Endothelial cell (in vitro differentiated cells): Measurements from ENCODE around the gene RHNO1. TPM values are rescaled to one million over a fixed set of nuclear protein-coding genes. Genes with fewer than 3 reads are reported as not detected.

Source experiments
- DNase-seq: peaks from one replicate; pipeline ENCODE4 v3.0.0; 2021; ENCODE audit warnings: low spot score
- H3K27ac Mint-ChIP-seq: one replicate; pipeline ENCODE4 v1.8.0; 2021; ENCODE audit warnings: mixed read lengths, inconsistent platforms; ENCODE audit not compliant: unreplicated experiment
- H3K27me3 Mint-ChIP-seq: one replicate; pipeline ENCODE4 v1.8.0; 2021; ENCODE audit warnings: mild to moderate bottlenecking, moderate library complexity, mixed read lengths, inconsistent platforms; ENCODE audit not compliant: unreplicated experiment
- H3K36me3 Mint-ChIP-seq: one replicate; pipeline ENCODE4 v1.8.0; 2021; ENCODE audit warnings: mild to moderate bottlenecking, low read depth, mixed read lengths, inconsistent platforms; ENCODE audit not compliant: unreplicated experiment
- H3K4me1 Mint-ChIP-seq: one replicate; pipeline ENCODE4 v1.8.0; 2021; ENCODE audit warnings: mild to moderate bottlenecking, mixed read lengths, inconsistent platforms; ENCODE audit not compliant: unreplicated experiment
- H3K4me3 Mint-ChIP-seq: one replicate; pipeline ENCODE4 v1.8.0; 2021; ENCODE audit warnings: mild to moderate bottlenecking, mixed read lengths, inconsistent platforms; ENCODE audit not compliant: unreplicated experiment
- H3K9me3 Mint-ChIP-seq: one replicate; pipeline ENCODE4 v1.8.0; 2021; ENCODE audit warnings: mixed read lengths, inconsistent platforms; ENCODE audit not compliant: unreplicated experiment
- CTCF ChIP-seq: fragments of 200-600 bp; sonication (generic); IDR thresholded peaks from one replicate; pipeline ENCODE4 v1.5.0; 2021; ENCODE audit warnings: antibody characterized with exemption; ENCODE audit not compliant: unreplicated experiment
- total RNA-seq: library from RNA; stranded (reverse); fragmentation: NEBNext Ultra II Directional; extraction: Animal tissue kit (Norgen Biotek cat#: 25700); gene quantifications from one replicate; pipeline ENCODE4 v1.2.1, GENCODE V29; 2021; ENCODE audit not compliant: unreplicated experiment

Gene RHNO1
- total RNA-seq, 1 donor from 2014 or later, result 27.7 TPM

DNA sequence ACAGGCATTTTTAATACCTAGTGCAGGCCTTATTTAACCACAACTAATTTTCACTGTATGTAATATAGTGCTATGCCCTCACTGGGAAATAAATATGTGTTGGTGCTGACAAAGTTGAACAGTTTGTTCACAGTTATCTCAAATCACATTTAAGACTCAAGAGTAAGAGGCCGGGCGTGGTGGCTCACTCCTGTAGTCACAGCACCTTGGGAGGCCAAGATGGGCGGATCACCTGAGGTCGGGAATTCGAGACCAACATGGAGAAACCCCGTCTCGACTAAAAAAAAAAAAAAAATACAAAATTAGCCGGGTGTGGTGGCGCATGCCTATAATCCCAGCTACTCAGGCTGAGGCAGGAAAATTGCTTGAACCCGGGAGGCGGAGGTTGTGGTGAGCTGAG is 59.3 kb downstream of the RHNO1 start:
- Mint-ChIP-seq H3K27me3 (peaks cover 4% of the 10 kb centered on the region), H3K9me3 (no peaks in the 10 kb centered on the region), H3K4me3 (no peak overlapping the region), H3K27ac (no peak overlapping the region), H3K36me3 (peaks cover 25% of the 10 kb centered on the region), H3K4me1 (no peaks in the 10 kb centered on the region)
- no peak for DNase-seq
- TF ChIP-seq CTCF, result no peak

- Mint-ChIP-seq H3K27ac (no peak overlapping the region), H3K4me3 (peak overlapping the region; percentile 59), H3K9me3 (no peaks in the 10 kb centered on the region), H3K36me3 (peaks cover 24% of the 10 kb centered on the region), H3K27me3 (peaks cover 4% of the 10 kb centered on the region), H3K4me1 (no peaks in the 10 kb centered on the region)
- TF ChIP-seq CTCF, result no peak
- DNase-seq, result no peak
Measured at GRCh38 chr12:2937500-2937899, 60.5 kb downstream of the RHNO1 start.

Other genes with a start within 250 kb of the RHNO1 start
- 39.6 TPM for gene FKBP4, start 82.3 kb upstream of the RHNO1 start, total RNA-seq
- gene ITFG2, start 64.6 kb upstream of the RHNO1 start, total RNA-seq, result 16.3 TPM
- 0.13 TPM for gene NRIP2, start 42.2 kb upstream of the RHNO1 start, total RNA-seq
- gene TEX52, start 20.2 kb upstream of the RHNO1 start, total RNA-seq, result not detected
- 24.3 TPM for gene FOXM1, start within 50 bp of the RHNO1 start, total RNA-seq
- gene TULP3, start 13.7 kb downstream of the RHNO1 start, total RNA-seq, result 49.4 TPM
- gene TEAD4, start 82.2 kb downstream of the RHNO1 start, total RNA-seq, result 120 TPM
- 116 TPM for gene TSPAN9, start 200.2 kb downstream of the RHNO1 start, total RNA-seq